Measurements from ENCODE around the gene HGFAC. TPM values are rescaled to one million over a fixed set of nuclear protein-coding genes. Genes with fewer than 3 reads are reported as not detected.

HGFAC gene
- total RNA-seq, 1 experiment from 2014 or later = 1.3 TPM

DNA sequence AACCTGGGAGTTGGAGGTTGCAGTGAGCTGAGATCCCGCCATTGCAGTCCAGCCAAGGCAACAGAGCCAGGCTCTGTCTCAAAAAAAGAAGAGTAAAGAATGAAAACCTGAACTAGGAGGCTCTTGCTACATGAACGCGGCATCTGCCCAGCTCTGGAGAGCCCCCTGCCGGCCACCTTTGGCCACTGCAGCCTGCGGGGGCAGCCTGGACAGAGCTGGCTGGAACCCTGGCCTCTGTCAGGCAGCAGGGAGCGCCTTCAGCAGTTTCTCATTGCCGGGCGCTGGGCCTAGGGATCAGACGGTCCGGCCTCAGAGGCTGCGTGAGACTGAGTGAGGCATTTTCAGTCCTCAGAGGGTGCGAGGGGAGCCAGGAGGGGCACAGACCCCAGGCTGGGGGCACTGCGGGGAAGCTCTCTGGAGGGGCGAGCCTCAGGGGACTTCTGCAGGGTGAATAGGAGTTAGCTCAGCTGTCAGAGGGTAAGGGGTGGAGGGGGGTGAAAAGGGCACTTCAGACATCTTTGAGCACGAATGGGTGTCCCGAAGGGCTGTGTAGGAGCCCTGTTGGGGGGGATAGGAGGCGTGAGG lies 38.9 kb downstream of the HGFAC start:
- TF ChIP-seq, protein P1, sequence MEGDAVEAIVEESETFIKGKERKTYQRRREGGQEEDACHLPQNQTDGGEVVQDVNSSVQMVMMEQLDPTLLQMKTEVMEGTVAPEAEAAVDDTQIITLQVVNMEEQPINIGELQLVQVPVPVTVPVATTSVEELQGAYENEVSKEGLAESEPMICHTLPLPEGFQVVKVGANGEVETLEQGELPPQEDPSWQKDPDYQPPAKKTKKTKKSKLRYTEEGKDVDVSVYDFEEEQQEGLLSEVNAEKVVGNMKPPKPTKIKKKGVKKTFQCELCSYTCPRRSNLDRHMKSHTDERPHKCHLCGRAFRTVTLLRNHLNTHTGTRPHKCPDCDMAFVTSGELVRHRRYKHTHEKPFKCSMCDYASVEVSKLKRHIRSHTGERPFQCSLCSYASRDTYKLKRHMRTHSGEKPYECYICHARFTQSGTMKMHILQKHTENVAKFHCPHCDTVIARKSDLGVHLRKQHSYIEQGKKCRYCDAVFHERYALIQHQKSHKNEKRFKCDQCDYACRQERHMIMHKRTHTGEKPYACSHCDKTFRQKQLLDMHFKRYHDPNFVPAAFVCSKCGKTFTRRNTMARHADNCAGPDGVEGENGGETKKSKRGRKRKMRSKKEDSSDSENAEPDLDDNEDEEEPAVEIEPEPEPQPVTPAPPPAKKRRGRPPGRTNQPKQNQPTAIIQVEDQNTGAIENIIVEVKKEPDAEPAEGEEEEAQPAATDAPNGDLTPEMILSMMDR (conservative IDR thresholded peaks at IDR 0.05) = peak; percentile 97
- no peak for TF ChIP-seq EZH2 (IDR thresholded peaks at IDR 0.05; ENCODE audit: low read depth)
- BruUV-seq (replicated peaks) = no TSS peak
- Histone ChIP-seq H3K4me3 (no peak overlapping the region), H2AFZ (no peak overlapping the region), H3K79me2 (ENCODE audit: low read depth) (no peaks in the 10 kb centered on the region), H3K4me2 (no peak overlapping the region), H3K4me1 (replicated peaks; ENCODE audit: insufficient read depth) (peaks cover 17% of the 10 kb centered on the region), H3K27ac (no peak overlapping the region), H3K9me3 (ENCODE audit: insufficient read depth, low read depth) (no peaks in the 10 kb centered on the region), H4K20me1 (ENCODE audit: insufficient read depth) (no peaks in the 10 kb centered on the region), H3F3A (ENCODE audit: insufficient read depth, low read depth) (peaks cover 14% of the 10 kb centered on the region; the same call in 1 of the 2 replicates), H3K36me3 (ENCODE audit: low read depth) (no peaks in the 10 kb centered on the region), H3K9me2 (ENCODE audit: insufficient read depth) (no peaks in the 10 kb centered on the region), H3K27me3 (ENCODE audit: insufficient read depth, low read depth) (no peaks in the 10 kb centered on the region)
- peak; percentile 52 to 85 for DNase-seq
- intact Hi-C loops (cut with micrococcal nuclease; ENCODE audit: unreplicated experiment) = loop anchor here (1.0 to 10.0 kb wide), 4 partner anchors 36 to 288 kb away; partner anchors contain the start of gene RGS12
- ChIA-PET POLR2A (ENCODE audit: unreplicated experiment) (interaction anchor here (0.7 kb wide), 1 partner anchor 809 kb away, joined by 3 read pairs; the partner anchor contains the start of gene LYAR), CTCF (interaction anchor here (0.7 to 1.3 kb wide), 4 partner anchors 19 to 135 kb away, joined by 3 to 11 read pairs (median 4); no protein-coding TSS in a partner anchor)

DNA sequence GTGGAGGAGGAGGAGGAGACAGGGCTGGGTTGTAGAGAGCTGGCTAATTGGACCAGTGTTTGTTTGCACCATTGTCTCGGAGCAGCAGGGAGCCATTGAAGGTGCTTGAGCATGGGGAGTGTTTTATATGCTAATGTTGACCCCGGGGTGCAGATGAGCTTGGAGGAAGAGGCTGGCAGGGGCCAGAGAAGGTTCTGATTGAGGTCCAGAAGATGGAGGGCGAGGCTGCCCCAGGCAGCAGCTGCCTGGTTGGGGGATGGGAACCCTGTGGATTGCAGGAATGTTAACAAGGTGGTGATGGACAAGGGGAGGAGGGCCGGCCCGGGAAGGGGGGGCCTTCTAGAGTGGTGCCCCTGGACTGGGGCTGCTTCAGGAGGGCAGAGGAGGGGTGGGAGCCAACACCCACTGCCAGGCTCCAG lies 39.4 kb downstream of the HGFAC start:
- Histone ChIP-seq H3K27ac (no peak overlapping the region), H3F3A (ENCODE audit: insufficient read depth, low read depth) (peaks cover 14% of the 10 kb centered on the region; the same call in 1 of the 2 replicates), H2AFZ (no peak overlapping the region), H3K4me2 (no peak overlapping the region), H3K9me2 (ENCODE audit: insufficient read depth) (no peaks in the 10 kb centered on the region), H4K20me1 (ENCODE audit: insufficient read depth) (no peaks in the 10 kb centered on the region), H3K4me3 (no peak overlapping the region), H3K36me3 (ENCODE audit: low read depth) (no peaks in the 10 kb centered on the region), H3K9me3 (ENCODE audit: insufficient read depth, low read depth) (no peaks in the 10 kb centered on the region), H3K4me1 (replicated peaks; ENCODE audit: insufficient read depth) (peaks cover 20% of the 10 kb centered on the region), H3K27me3 (ENCODE audit: insufficient read depth, low read depth) (no peaks in the 10 kb centered on the region), H3K79me2 (ENCODE audit: low read depth) (no peaks in the 10 kb centered on the region)
- TF ChIP-seq EZH2 (IDR thresholded peaks at IDR 0.05; ENCODE audit: low read depth) = no peak
- TF ChIP-seq, protein P1 (conservative IDR thresholded peaks at IDR 0.05) = no peak
- no TSS peak for BruUV-seq (replicated peaks)
- POLR2A ChIA-PET (ENCODE audit: unreplicated experiment) = interaction anchor here (0.7 kb wide), 1 partner anchor 809 kb away, joined by 3 read pairs; the partner anchor contains the start of gene LYAR
- CTCF ChIA-PET = interaction anchor here (0.6 to 1.3 kb wide), 5 partner anchors 20 to 473 kb away, joined by 3 to 11 read pairs (median 3); no protein-coding TSS in a partner anchor
- DNase-seq = no peak
- intact Hi-C loops (cut with micrococcal nuclease; ENCODE audit: unreplicated experiment) = loop anchor here (2.0 to 10.0 kb wide), 3 partner anchors 36 to 289 kb away; partner anchors contain the start of gene RGS12

DNA sequence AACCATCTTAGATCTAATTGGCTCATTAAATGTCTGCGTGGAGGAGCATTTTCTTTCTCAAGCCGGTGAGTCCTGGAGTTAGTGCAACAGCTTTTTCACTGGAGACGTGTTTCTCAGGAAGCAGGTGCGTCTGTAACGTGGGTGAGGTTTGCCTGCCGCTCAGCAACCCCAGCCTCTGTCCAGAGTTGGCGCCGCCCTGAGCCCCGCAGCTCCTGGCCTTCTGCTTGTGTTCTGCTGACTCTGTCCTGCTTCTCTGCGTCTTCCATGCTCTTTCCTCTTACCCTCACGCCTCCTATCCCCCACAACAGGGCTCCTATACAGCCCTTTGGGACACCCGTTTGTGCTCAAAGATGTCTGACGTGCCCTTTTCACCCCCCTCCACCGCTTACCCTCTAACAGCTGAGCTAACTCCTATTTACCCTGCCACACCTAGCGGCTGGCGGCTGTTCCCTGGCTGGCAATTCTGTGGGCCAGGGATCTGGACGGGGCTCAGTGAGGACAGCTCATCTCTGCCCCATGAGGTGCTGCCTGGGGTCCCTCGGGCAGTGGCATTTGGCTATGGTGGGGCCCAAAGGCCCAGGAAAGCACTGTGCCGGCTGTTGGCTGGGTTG lies 40.1 kb downstream of the HGFAC start:
- CTCF ChIA-PET = interaction anchor here (0.6 kb wide), 1 partner anchor 472 kb away, joined by 3 read pairs; no protein-coding TSS in a partner anchor

More for the DNA sequence above, 40.1 kb downstream of the HGFAC start:
- Histone ChIP-seq H4K20me1 (ENCODE audit: insufficient read depth) (no peaks in the 10 kb centered on the region), H3K4me3 (no peak overlapping the region), H3K4me2 (no peak overlapping the region), H2AFZ (no peak overlapping the region), H3K4me1 (replicated peaks; ENCODE audit: insufficient read depth) (peaks cover 20% of the 10 kb centered on the region), H3K79me2 (ENCODE audit: low read depth) (no peaks in the 10 kb centered on the region), H3F3A (ENCODE audit: insufficient read depth, low read depth) (peaks cover 14% of the 10 kb centered on the region; the same call in 1 of the 2 replicates), H3K27ac (no peak overlapping the region), H3K9me2 (ENCODE audit: insufficient read depth) (no peaks in the 10 kb centered on the region), H3K9me3 (ENCODE audit: insufficient read depth, low read depth) (no peaks in the 10 kb centered on the region), H3K36me3 (ENCODE audit: low read depth) (no peaks in the 10 kb centered on the region), H3K27me3 (ENCODE audit: insufficient read depth, low read depth) (no peaks in the 10 kb centered on the region)
- no TSS peak for BruUV-seq (replicated peaks)
- TF ChIP-seq, protein P1 (conservative IDR thresholded peaks at IDR 0.05) = no peak
- TF ChIP-seq EZH2 (IDR thresholded peaks at IDR 0.05; ENCODE audit: low read depth) = no peak
- DNase-seq = no peak
- intact Hi-C loops (cut with micrococcal nuclease; ENCODE audit: unreplicated experiment) = loop anchor here (2.0 to 10.0 kb wide), 3 partner anchors 37 to 290 kb away; partner anchors contain the start of gene RGS12
- POLR2A ChIA-PET (ENCODE audit: unreplicated experiment) = no interaction called here

Data from PC-9 (cell line).